Fibroblast of lung (primary cell): ENCODE measurements around the gene CAMKMT. TPM values are rescaled to one million over a fixed set of nuclear protein-coding genes. Genes with fewer than 3 reads are reported as not detected.

Source experiments
- DNase-seq, 2 donors: peaks; one replicate each; pipeline versions ENCODE4 v3.0.0 to v3.0.0-alpha.2; 2010; ENCODE audit warnings: low read depth in 2 of 2
- H2AFZ ChIP-seq: 2 replicates; pipeline ENCODE4 v1.5.1; 2012; ENCODE audit warnings: low read length, control low read depth, inconsistent platforms
- H3K27ac ChIP-seq: 2 replicates; pipeline ENCODE4 v1.5.1; 2011; ENCODE audit warnings: low read length, control low read depth; ENCODE audit not compliant: insufficient read depth
- H3K27me3 ChIP-seq: 2 replicates; pipeline ENCODE4 v1.5.1; 2011; ENCODE audit warnings: mild to moderate bottlenecking, low read length; ENCODE audit not compliant: control insufficient read depth, insufficient read depth
- H3K36me3 ChIP-seq: 2 replicates; pipeline ENCODE4 v1.5.1; 2011; ENCODE audit warnings: low read length; ENCODE audit not compliant: control insufficient read depth, insufficient read depth
- H3K4me1 ChIP-seq: 2 replicates; pipeline ENCODE4 v1.5.1; 2011; ENCODE audit warnings: low read length; ENCODE audit not compliant: control insufficient read depth, insufficient read depth; ENCODE audit errors: extremely low read depth
- H3K4me2 ChIP-seq: 2 replicates; pipeline ENCODE4 v1.5.1; 2011; ENCODE audit warnings: low read length, control low read depth; ENCODE audit not compliant: insufficient read depth; ENCODE audit errors: extremely low read depth
- H3K4me3 ChIP-seq, 4 experiments: fragments of 200-600 bp in 1 of 4; sonication (generic) in 1 of 4; replicated peaks in 1 of 4; 2 replicates each; pipeline ENCODE4 v1.5.1; 2011 to 2016; ENCODE audit warnings: low read length in 4 of 4, low read depth in 3 of 4, mild to moderate bottlenecking in 3 of 4, control low read depth in 2 of 4, inconsistent platforms in 1 of 4, mixed read lengths in 1 of 4; ENCODE audit not compliant: insufficient read depth in 1 of 4; ENCODE audit errors: control extremely low read depth in 1 of 4
- H3K79me2 ChIP-seq: 2 replicates; pipeline ENCODE4 v1.5.1; 2012; ENCODE audit warnings: mild to moderate bottlenecking, low read length, inconsistent platforms; ENCODE audit not compliant: control insufficient read depth, insufficient read depth
- H3K9ac ChIP-seq: 2 replicates; pipeline ENCODE4 v1.5.1; 2011; ENCODE audit warnings: mild to moderate bottlenecking, low read length, control low read depth; ENCODE audit not compliant: insufficient read depth
- H3K9me3 ChIP-seq: 2 replicates; pipeline ENCODE4 v1.5.1; 2012; ENCODE audit warnings: low read depth, low read length; ENCODE audit not compliant: control insufficient read depth, insufficient read depth
- H4K20me1 ChIP-seq: 2 replicates; pipeline ENCODE4 v1.5.1; 2011; ENCODE audit warnings: low read length; ENCODE audit not compliant: control insufficient read depth, insufficient read depth; ENCODE audit errors: extremely low read depth
- CTCF ChIP-seq, 2 donors: IDR thresholded peaks in 1 of 2; conservative IDR thresholded peaks in 1 of 2; 1 replicate in 1 of 2; 2 replicates in 1 of 2; pipeline ENCODE4 v1.5.1; 2011 to 2012; ENCODE audit warnings: low read length in 2 of 2, control low read depth in 1 of 2, inconsistent platforms in 1 of 2, low read depth in 1 of 2, mild to moderate bottlenecking in 1 of 2
- EZH2 ChIP-seq: IDR thresholded peaks from 2 replicates; pipeline ENCODE4 v1.5.1; 2012; ENCODE audit warnings: low read length, control low read depth, mild to moderate bottlenecking; ENCODE audit errors: missing control alignments
- polyA plus RNA-seq, 2 donors: library from polyadenylated mRNA; depleted of rRNA in 1 of 2; stranded (reverse) in 1 of 2; unstranded in 1 of 2; fragments of >200 nt; gene quantifications; 2 replicates each; pipeline ENCODE4 v1.2.1, GENCODE V29; 2011 to 2012; ENCODE audit warnings: missing spikeins in 1 of 2
- total RNA-seq: library from RNA; depleted of rRNA; stranded (reverse); fragments of >200 nt; gene quantifications from 2 replicates; pipeline ENCODE4 v1.2.1, GENCODE V29; 2014

CAMKMT gene
- total and polyA plus RNA-seq, 2 donors (not counting 1 experiment from before 2014, with no cell fraction given), result 7.9 to 11.6 TPM

DNA sequence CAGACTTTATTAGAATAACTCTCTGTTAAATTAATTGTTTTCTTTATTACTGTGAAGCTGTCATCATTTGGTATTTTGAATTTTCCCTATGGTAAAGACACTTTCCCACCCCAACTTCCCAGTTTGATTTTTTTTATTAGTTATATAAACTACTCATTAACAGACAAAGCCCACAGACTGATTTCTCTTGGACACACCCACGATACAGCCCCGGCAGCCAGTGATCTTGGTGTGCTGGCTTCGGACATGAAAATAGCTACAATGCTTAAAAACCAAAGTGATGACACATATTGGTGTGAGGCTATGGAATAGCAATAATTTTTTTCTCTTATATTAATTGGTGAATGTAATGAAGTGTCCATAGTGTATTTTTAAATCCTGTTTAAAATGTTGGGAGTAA, 354.4 kb downstream of the CAMKMT start:
- no peak overlapping the region for H3K4me3 ChIP-seq
- no peaks in the 10 kb centered on the region for H3K27me3 ChIP-seq
- no peaks in the 10 kb centered on the region for H4K20me1 ChIP-seq
- no peaks in the 10 kb centered on the region for H3K9me3 ChIP-seq
- H3K79me2 ChIP-seq, result no peaks in the 10 kb centered on the region
- no peak overlapping the region for H3K4me2 ChIP-seq
- DNase-seq, result peak in 1 of 2 donors; percentile 37
- H2AFZ ChIP-seq, result no peak overlapping the region
- no peaks in the 10 kb centered on the region for H3K4me1 ChIP-seq
- H3K27ac ChIP-seq, result no peak overlapping the region
- no peak for TF ChIP-seq CTCF (conservative IDR thresholded peaks at IDR 0.05 in 1 of 2, IDR thresholded peaks at IDR 0.05 in 1 of 2; ENCODE audit: low read depth in 1 of 2, low read length in 2 of 2)
- no peak for TF ChIP-seq EZH2
- no peaks in the 10 kb centered on the region for H3K36me3 ChIP-seq
- H3K9ac ChIP-seq, result no peak overlapping the region

DNA sequence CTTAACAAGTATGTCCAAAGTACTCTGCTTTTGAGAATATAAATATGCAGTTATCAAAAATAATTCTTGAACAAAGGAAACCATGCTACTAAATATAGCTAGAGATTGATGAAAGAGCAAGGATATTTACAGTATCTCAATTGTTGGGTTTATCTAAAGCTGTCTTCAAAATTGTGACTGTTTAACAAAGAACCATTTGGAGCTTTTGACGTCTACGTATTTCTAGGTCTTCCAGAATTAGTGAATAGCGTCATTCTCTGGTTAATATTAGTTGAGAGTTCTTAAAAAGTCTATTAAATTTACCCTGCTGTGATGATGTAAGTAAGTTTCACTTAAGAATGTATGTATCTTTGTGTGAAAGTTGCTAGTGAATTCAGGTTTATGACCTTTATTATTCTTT, 356.7 kb downstream of the CAMKMT start:
- H2AFZ ChIP-seq, result no peak overlapping the region
- no peak overlapping the region for H3K4me3 ChIP-seq
- H3K36me3 ChIP-seq, result no peaks in the 10 kb centered on the region
- TF ChIP-seq CTCF (conservative IDR thresholded peaks at IDR 0.05 in 1 of 2, IDR thresholded peaks at IDR 0.05 in 1 of 2; ENCODE audit: low read depth in 1 of 2, low read length in 2 of 2) (no peak), EZH2 (no peak)
- H3K27me3 ChIP-seq, result no peaks in the 10 kb centered on the region
- H4K20me1 ChIP-seq, result no peaks in the 10 kb centered on the region
- DNase-seq, result no peak
- no peak overlapping the region for H3K4me2 ChIP-seq
- H3K9ac ChIP-seq, result no peak overlapping the region
- no peaks in the 10 kb centered on the region for H3K79me2 ChIP-seq
- no peaks in the 10 kb centered on the region for H3K4me1 ChIP-seq
- no peaks in the 10 kb centered on the region for H3K9me3 ChIP-seq
- no peak overlapping the region for H3K27ac ChIP-seq

DNA sequence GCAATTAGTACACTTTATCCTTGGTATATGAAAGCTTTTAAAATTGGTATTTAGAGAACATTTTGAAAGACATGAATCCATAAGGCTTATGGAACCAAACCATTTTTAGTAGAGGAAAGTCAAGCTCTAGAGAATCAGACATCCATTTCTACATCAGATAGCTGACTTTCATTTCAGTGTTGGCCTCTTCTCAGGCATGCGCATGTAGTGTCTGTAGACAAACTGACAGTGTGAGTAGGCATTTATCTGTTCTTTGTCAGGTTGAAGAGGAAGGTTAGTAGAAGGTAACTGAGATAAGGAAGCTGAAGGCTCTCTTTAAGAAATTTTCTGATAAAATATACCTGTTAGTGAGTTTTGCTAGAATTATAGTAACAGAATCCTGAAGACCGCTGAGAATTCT, 357.8 kb downstream of the CAMKMT start:
- Histone ChIP-seq H2AFZ (no peak overlapping the region), H3K4me3 (no peak overlapping the region), H3K36me3 (no peaks in the 10 kb centered on the region), H4K20me1 (no peaks in the 10 kb centered on the region), H3K4me2 (no peak overlapping the region), H3K27me3 (no peaks in the 10 kb centered on the region), H3K9me3 (no peaks in the 10 kb centered on the region), H3K27ac (no peak overlapping the region), H3K79me2 (no peaks in the 10 kb centered on the region), H3K9ac (no peak overlapping the region), H3K4me1 (no peaks in the 10 kb centered on the region)
- DNase-seq, result no peak
- TF ChIP-seq EZH2 (no peak), CTCF (conservative IDR thresholded peaks at IDR 0.05 in 1 of 2, IDR thresholded peaks at IDR 0.05 in 1 of 2; ENCODE audit: low read depth in 1 of 2, low read length in 2 of 2) (no peak)
